Right cardiac atrium (tissue), 5 donors: ENCODE data around the gene COA6. TPM values are rescaled to one million over a fixed set of nuclear protein-coding genes. Genes with fewer than 3 reads are reported as not detected.
A peak's percentile ranks its signal among the peaks of the same experiment; 100 is the strongest.

ENCODE experiments used
- ATAC-seq, 2 donors: fragments of 200-7000 bp; cut with Tn5 transposase; one replicate each; pipeline versions ENCODE4 v1.8.0 to v1.9.1; 2020; ENCODE audit warnings: moderate library complexity in 2 of 2, mild to moderate bottlenecking in 1 of 2
- DNase-seq, 3 donors: peaks; one replicate each; pipeline ENCODE4 v3.0.0-alpha.2; 2020
- H3K27ac ChIP-seq: one replicate; pipeline ENCODE4 v1.5.1; 2013; ENCODE audit warnings: mild to moderate bottlenecking, low read length, control low read depth, moderate library complexity
- H3K27me3 ChIP-seq: one replicate; pipeline ENCODE4 v1.6.1; 2013; ENCODE audit not compliant: control insufficient read depth, insufficient read depth
- H3K4me1 ChIP-seq: one replicate; pipeline ENCODE4 v1.6.1; 2013; ENCODE audit warnings: low read length; ENCODE audit not compliant: control insufficient read depth, insufficient read depth
- H3K4me3 ChIP-seq: one replicate; pipeline ENCODE4 v1.5.1; 2013; ENCODE audit warnings: low read length, control low read depth
- H3K9me3 ChIP-seq: one replicate; pipeline ENCODE4 v1.6.1; 2013; ENCODE audit warnings: low read length; ENCODE audit not compliant: control insufficient read depth
- WGBS: extraction: QIAGEN DNeasy Blood & Tissue Kit; methylation state at CpG from one replicate; pipeline ENCODE4 v1.1.7; 2013; 5-methylcytosine and 5-hydroxymethylcytosine counted together
- intact Hi-C, 4 donors: fragments of 100-400 bp; cut with DNase I; formaldehyde crosslinking; loops; one replicate each; pipeline versions ENCODE4 v1.11.0 to v1.14.0; 2022 to 2023
- polyA plus RNA-seq: library from polyadenylated mRNA; stranded (reverse); fragments of 200-250 nt; gene quantifications from one replicate; pipeline ENCODE4 v1.2.3, GENCODE V29; 2013
- total RNA-seq, 4 donors: library from RNA; stranded (reverse); fragmentation: NEBNext Ultra II Directional; extraction: Animal tissue kit (Norgen Biotek cat#: 25700); gene quantifications; one replicate each; pipeline ENCODE4 v1.2.1, GENCODE V29; 2021
- donor health status: healthy with polysubstance abuse.
- donor health status: DM: no; HTN: yes; CAD: no.
- donor health status: DM: no; HTN: no; CAD: no.
- donor health status: DM: no; HTN: yes; CAD: no; lungs with severe emphysema.
- donor health status: DM: yes; HTN: yes; CAD: no.

COA6 gene
- total and polyA plus RNA-seq, 5 donors = 24.7 to 94.3 (median 35.6) TPM

GRCh38 chr1:234412830-234413229 is 39.6 kb downstream of the COA6 start:
- DNase-seq (peak in 1 of 3 donors; percentile 32), ATAC-seq (no peak)
- no peaks in the 10 kb centered on the region for H3K9me3 ChIP-seq
- H3K4me3 ChIP-seq = no peak overlapping the region
- no peak overlapping the region for H3K27ac ChIP-seq
- WGBS = 87% methylated on average over 11 of the region's 11 CpGs
- no peaks in the 10 kb centered on the region for H3K4me1 ChIP-seq
- no peaks in the 10 kb centered on the region for H3K27me3 ChIP-seq
- intact Hi-C loops = no loop called here

- intact Hi-C loops = no loop called here
- H3K9me3 ChIP-seq = no peaks in the 10 kb centered on the region
- H3K27me3 ChIP-seq = no peaks in the 10 kb centered on the region
- ATAC-seq (no peak), DNase-seq (no peak)
- H3K27ac ChIP-seq = no peak overlapping the region
- 97% methylated on average over 9 of the region's 9 CpGs for WGBS
- no peaks in the 10 kb centered on the region for H3K4me1 ChIP-seq
- no peak overlapping the region for H3K4me3 ChIP-seq
Observed at GRCh38 chr1:234413485-234413884, 40.2 kb downstream of the COA6 start.

DNA sequence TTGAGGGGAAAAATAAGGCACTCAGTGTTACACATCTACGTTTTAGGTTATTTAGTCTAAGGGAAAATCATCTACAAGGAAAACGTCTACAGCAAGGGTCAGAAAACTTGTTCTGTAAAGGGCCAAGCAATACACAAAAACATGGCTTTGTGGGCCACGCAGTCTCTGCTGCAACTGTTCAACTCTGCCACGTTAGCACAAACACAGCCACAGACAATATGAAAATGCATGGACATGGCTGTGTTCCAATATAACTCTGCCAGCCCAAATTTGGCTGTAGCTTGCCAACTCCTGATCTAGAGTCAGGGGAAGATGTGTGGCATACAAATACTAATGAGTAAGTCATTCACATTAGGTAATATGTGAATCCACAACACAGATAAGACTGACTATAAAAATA is 40.7 kb downstream of the COA6 start:
- 85% methylated on average over 4 of the region's 4 CpGs for WGBS
- Histone ChIP-seq H3K27me3 (no peaks in the 10 kb centered on the region), H3K4me3 (no peak overlapping the region), H3K4me1 (no peaks in the 10 kb centered on the region), H3K27ac (no peak overlapping the region), H3K9me3 (no peaks in the 10 kb centered on the region)
- intact Hi-C loops = no loop called here
- no peak for DNase-seq
- no peak for ATAC-seq

DNA sequence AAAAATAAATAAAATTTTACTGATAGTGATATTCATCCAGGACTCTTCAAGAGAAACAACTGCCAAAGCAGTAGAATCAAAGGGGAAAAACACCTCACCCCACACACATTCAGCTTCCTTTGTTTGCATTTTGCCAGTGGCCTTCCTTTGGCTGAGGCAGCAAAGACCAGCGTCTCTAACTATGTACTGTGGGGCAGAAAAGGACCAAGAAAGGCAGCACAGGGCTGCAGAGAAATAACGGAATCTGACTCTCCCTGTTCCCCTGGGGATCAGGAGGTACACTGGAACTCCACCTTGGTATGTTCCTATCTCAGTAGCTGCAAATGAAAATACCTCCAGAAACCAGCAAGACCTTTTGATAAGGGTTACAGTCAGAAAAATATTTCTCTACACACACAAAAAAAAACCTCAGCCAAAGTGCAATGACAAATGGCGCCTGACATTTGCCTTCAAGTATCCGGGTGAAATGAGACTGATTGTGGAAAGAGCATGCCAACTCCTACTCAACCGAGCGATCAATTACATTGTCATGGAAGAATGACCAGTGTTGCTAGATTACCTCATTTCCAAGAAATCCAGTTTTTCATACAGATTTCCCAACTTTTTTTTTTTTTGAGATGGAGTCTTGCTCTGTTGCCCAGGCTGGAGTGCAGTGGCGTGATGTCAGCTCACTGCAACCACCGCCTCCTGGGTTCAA is 54.8 kb downstream of the COA6 start:
- H3K4me3 ChIP-seq = no peak overlapping the region
- peak in 1 of 2 donors; percentile 59 for ATAC-seq
- intact Hi-C loops = no loop called here
- H3K4me1 ChIP-seq = no peaks in the 10 kb centered on the region
- WGBS = 81% methylated on average over 8 of the region's 8 CpGs
- no peaks in the 10 kb centered on the region for H3K27me3 ChIP-seq
- H3K9me3 ChIP-seq = no peaks in the 10 kb centered on the region
- DNase-seq = no peak
- H3K27ac ChIP-seq = no peak overlapping the region

DNA sequence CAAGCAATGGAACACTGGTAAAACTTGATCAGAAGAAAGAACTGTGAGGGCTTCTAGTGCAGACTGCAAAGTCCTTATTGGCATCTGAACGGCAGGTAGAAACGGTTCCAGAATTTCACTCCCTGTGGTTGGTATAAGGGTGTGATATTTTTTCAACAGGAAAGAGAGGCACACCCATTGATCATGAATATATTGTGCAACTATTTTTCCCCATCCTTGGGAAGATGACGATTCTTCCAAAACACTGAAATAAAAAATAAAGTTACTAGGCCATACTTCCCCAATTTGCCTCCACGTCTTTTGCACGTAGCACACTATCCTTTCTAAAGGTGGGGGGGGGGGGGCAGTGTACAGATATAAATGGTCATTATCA is 56.2 kb downstream of the COA6 start:
- Histone ChIP-seq H3K9me3 (no peaks in the 10 kb centered on the region), H3K27me3 (no peaks in the 10 kb centered on the region), H3K4me3 (no peak overlapping the region), H3K4me1 (no peaks in the 10 kb centered on the region), H3K27ac (no peak overlapping the region)
- WGBS = 78% methylated on average over 5 of the region's 5 CpGs
- ATAC-seq = peak in 1 of 2 donors; percentile 68
- intact Hi-C loops = no loop called here
- DNase-seq = no peak

GRCh38 chr1:234430691-234431090 is 57.4 kb downstream of the COA6 start:
- DNase-seq (no peak), ATAC-seq (no peak)
- H3K27ac ChIP-seq = no peak overlapping the region
- intact Hi-C loops = no loop called here
- WGBS = 94% methylated on average over 5 of the region's 5 CpGs
- H3K4me1 ChIP-seq = no peaks in the 10 kb centered on the region
- H3K27me3 ChIP-seq = no peaks in the 10 kb centered on the region
- H3K9me3 ChIP-seq = no peaks in the 10 kb centered on the region
- no peak overlapping the region for H3K4me3 ChIP-seq

GRCh38 chr1:234431255-234431654 is 58.0 kb downstream of the COA6 start:
- Histone ChIP-seq H3K27ac (no peak overlapping the region), H3K4me1 (no peaks in the 10 kb centered on the region), H3K27me3 (no peaks in the 10 kb centered on the region), H3K9me3 (no peaks in the 10 kb centered on the region), H3K4me3 (no peak overlapping the region)
- 76% methylated on average over 4 of the region's 4 CpGs for WGBS
- DNase-seq (no peak), ATAC-seq (no peak)
- intact Hi-C loops = no loop called here

GRCh38 chr1:234433563-234434285 is 60.5 kb downstream of the COA6 start:
- Histone ChIP-seq H3K9me3 (no peaks in the 10 kb centered on the region), H3K27ac (no peak overlapping the region), H3K4me3 (no peak overlapping the region), H3K4me1 (no peaks in the 10 kb centered on the region), H3K27me3 (no peaks in the 10 kb centered on the region)
- intact Hi-C loops = no loop called here
- no peak for ATAC-seq
- DNase-seq = no peak
- WGBS = 91% methylated on average over 1 of the region's 1 CpG

Other genes with a start within 250 kb of the COA6 start
- 10 to 100 TPM; 10.7 to 12.0 (median 11.4) TPM for gene TARBP1, start 105.7 kb downstream of the COA6 start, total RNA-seq
- 10.8 TPM for gene TARBP1, start 105.7 kb downstream of the COA6 start, polyA plus RNA-seq
- gene IRF2BP2, start 236.7 kb downstream of the COA6 start, total RNA-seq = 100 to 1,000 TPM in 3 of 4 donors, 10 to 100 TPM in 1; 92.3 to 123 (median 108) TPM
- gene IRF2BP2, start 236.7 kb downstream of the COA6 start, polyA plus RNA-seq = 69.3 TPM